Neural cell (in vitro differentiated cells): ENCODE measurements around the gene FAM167B.

Experiments used
- EP300 ChIP-seq: fragments of 450-650 bp; conservative IDR thresholded peaks from 2 replicates; pipeline ENCODE4 v1.6.1; 2014; ENCODE audit warnings: antibody characterized with exemption, mild to moderate bottlenecking, moderate library complexity; ENCODE audit not compliant: poor library complexity, severe bottlenecking
- EZH2 ChIP-seq: fragments of 200-600, 300-800 bp; shearing (Covaris generic), sonication (generic); IDR thresholded peaks from 2 replicates; pipeline ENCODE4 v1.6.1; 2014; ENCODE audit warnings: antibody characterized with exemption, low read length, borderline replicate concordance, mild to moderate bottlenecking; ENCODE audit not compliant: insufficient read depth, poor library complexity, severe bottlenecking
- POLR2AphosphoS5 ChIP-seq: IDR thresholded peaks from 2 replicates; pipeline ENCODE4 v1.6.1; 2012
- RAD21 ChIP-seq: fragments of 450-650 bp; conservative IDR thresholded peaks from 2 replicates; pipeline ENCODE4 v1.6.1; 2014; ENCODE audit warnings: antibody characterized with exemption, mild to moderate bottlenecking, moderate library complexity
- SMC3 ChIP-seq: fragments of 450-650 bp; conservative IDR thresholded peaks from 2 replicates; pipeline ENCODE4 v1.6.1; 2014; ENCODE audit warnings: antibody characterized with exemption, mild to moderate bottlenecking, moderate library complexity; ENCODE audit not compliant: poor library complexity
- TAF1 ChIP-seq: IDR thresholded peaks from 2 replicates; pipeline ENCODE4 v1.6.1; 2012; ENCODE audit warnings: low read depth
- TF ChIP-seq, protein P1 (sequence below): fragments of 450-650 bp; IDR thresholded peaks from 2 replicates; pipeline ENCODE4 v1.5.1; 2014; ENCODE audit warnings: antibody characterized with exemption, mild to moderate bottlenecking, moderate library complexity; ENCODE audit not compliant: poor library complexity, severe bottlenecking
- TF ChIP-seq, protein P2 (sequence below): IDR thresholded peaks from 2 replicates; pipeline ENCODE4 v1.6.1; 2012; ENCODE audit warnings: borderline replicate concordance

- TF ChIP-seq, protein P1, sequence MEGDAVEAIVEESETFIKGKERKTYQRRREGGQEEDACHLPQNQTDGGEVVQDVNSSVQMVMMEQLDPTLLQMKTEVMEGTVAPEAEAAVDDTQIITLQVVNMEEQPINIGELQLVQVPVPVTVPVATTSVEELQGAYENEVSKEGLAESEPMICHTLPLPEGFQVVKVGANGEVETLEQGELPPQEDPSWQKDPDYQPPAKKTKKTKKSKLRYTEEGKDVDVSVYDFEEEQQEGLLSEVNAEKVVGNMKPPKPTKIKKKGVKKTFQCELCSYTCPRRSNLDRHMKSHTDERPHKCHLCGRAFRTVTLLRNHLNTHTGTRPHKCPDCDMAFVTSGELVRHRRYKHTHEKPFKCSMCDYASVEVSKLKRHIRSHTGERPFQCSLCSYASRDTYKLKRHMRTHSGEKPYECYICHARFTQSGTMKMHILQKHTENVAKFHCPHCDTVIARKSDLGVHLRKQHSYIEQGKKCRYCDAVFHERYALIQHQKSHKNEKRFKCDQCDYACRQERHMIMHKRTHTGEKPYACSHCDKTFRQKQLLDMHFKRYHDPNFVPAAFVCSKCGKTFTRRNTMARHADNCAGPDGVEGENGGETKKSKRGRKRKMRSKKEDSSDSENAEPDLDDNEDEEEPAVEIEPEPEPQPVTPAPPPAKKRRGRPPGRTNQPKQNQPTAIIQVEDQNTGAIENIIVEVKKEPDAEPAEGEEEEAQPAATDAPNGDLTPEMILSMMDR: no peak
- TF ChIP-seq EZH2 (no peak), EP300 (no peak), SMC3 (no peak), POLR2AphosphoS5 (no peak), TAF1 (no peak), RAD21 (no peak)
- TF ChIP-seq, protein P2, sequence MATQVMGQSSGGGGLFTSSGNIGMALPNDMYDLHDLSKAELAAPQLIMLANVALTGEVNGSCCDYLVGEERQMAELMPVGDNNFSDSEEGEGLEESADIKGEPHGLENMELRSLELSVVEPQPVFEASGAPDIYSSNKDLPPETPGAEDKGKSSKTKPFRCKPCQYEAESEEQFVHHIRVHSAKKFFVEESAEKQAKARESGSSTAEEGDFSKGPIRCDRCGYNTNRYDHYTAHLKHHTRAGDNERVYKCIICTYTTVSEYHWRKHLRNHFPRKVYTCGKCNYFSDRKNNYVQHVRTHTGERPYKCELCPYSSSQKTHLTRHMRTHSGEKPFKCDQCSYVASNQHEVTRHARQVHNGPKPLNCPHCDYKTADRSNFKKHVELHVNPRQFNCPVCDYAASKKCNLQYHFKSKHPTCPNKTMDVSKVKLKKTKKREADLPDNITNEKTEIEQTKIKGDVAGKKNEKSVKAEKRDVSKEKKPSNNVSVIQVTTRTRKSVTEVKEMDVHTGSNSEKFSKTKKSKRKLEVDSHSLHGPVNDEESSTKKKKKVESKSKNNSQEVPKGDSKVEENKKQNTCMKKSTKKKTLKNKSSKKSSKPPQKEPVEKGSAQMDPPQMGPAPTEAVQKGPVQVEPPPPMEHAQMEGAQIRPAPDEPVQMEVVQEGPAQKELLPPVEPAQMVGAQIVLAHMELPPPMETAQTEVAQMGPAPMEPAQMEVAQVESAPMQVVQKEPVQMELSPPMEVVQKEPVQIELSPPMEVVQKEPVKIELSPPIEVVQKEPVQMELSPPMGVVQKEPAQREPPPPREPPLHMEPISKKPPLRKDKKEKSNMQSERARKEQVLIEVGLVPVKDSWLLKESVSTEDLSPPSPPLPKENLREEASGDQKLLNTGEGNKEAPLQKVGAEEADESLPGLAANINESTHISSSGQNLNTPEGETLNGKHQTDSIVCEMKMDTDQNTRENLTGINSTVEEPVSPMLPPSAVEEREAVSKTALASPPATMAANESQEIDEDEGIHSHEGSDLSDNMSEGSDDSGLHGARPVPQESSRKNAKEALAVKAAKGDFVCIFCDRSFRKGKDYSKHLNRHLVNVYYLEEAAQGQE: no peak
Measured at GRCh38 chr1:32285658-32286057, 38.6 kb downstream of the FAM167B start.
